Neural cell (in vitro differentiated cells): ENCODE results near the gene FAM32A. TPM values are rescaled to one million over a fixed set of nuclear protein-coding genes. Genes with fewer than 3 reads are reported as not detected.

Experiments
- H2AFZ ChIP-seq: fragments of 200-600, 300-800 bp; sonication (generic), shearing (Covaris generic); 2 replicates; pipeline ENCODE4 v1.6.0; 2014; ENCODE audit warnings: low read depth, mild to moderate bottlenecking, antibody characterized with exemption, low read length, moderate library complexity
- H3F3A ChIP-seq: fragments of 200-600 bp; shearing (Covaris generic); 2 replicates; pipeline ENCODE4 v1.6.1; 2016; ENCODE audit warnings: mild to moderate bottlenecking, moderate library complexity, mixed read lengths, antibody characterized with exemption, low read length; ENCODE audit not compliant: insufficient read depth, poor library complexity, severe bottlenecking
- H3K27ac ChIP-seq: fragments of 200-600, 300-800 bp; sonication (generic), shearing (Covaris generic); 2 replicates; pipeline ENCODE4 v1.5.1; 2014; ENCODE audit warnings: mild to moderate bottlenecking, low read length, moderate library complexity
- H3K27me3 ChIP-seq: fragments of 300-800, 200-600 bp; sonication (generic), shearing (Covaris generic); 2 replicates; pipeline ENCODE4 v1.6.0; 2014; ENCODE audit warnings: mild to moderate bottlenecking, low read depth, low read length, moderate library complexity; ENCODE audit not compliant: insufficient read depth
- H3K36me3 ChIP-seq: fragments of 300-800, 200-600 bp; sonication (generic), shearing (Covaris generic); 2 replicates; pipeline ENCODE4 v1.5.1; 2014; ENCODE audit warnings: mild to moderate bottlenecking, antibody characterized with exemption, low read length, moderate library complexity; ENCODE audit not compliant: insufficient read depth
- H3K4me2 ChIP-seq: fragments of 300-800, 200-600 bp; sonication (generic), shearing (Covaris generic); 2 replicates; pipeline ENCODE4 v1.6.0; 2014; ENCODE audit warnings: mild to moderate bottlenecking, low read length
- H3K4me3 ChIP-seq: fragments of 300-800, 200-600 bp; sonication (generic), shearing (Covaris generic); 2 replicates; pipeline ENCODE4 v1.5.1; 2014; ENCODE audit warnings: mild to moderate bottlenecking, low read length, moderate library complexity
- H3K79me2 ChIP-seq: fragments of 200-600 bp; shearing (Covaris generic); replicated peaks from 2 replicates; pipeline ENCODE4 v1.6.0; 2014; ENCODE audit warnings: mild to moderate bottlenecking, low read length, moderate library complexity; ENCODE audit not compliant: insufficient read depth
- H3K9ac ChIP-seq: fragments of 300-800, 200-600 bp; sonication (generic), shearing (Covaris generic); 2 replicates; pipeline ENCODE4 v1.6.1; 2016; ENCODE audit warnings: mild to moderate bottlenecking, low read length, mixed read lengths
- H3K9me2 ChIP-seq: fragments of 200-600 bp; shearing (Covaris generic); 2 replicates; pipeline ENCODE4 v1.6.1; 2016; ENCODE audit warnings: mild to moderate bottlenecking, low read length, mixed read lengths; ENCODE audit not compliant: insufficient read depth
- H3K9me3 ChIP-seq: fragments of 200-600, 300-800 bp; sonication (generic), shearing (Covaris generic); 2 replicates; pipeline ENCODE4 v1.6.1; 2016; ENCODE audit warnings: mild to moderate bottlenecking, mixed run types, low read length, moderate library complexity, mixed read lengths
- H4K20me1 ChIP-seq: fragments of 200-600 bp; shearing (Covaris generic); 2 replicates; pipeline ENCODE4 v1.6.1; 2016; ENCODE audit warnings: mild to moderate bottlenecking, mixed run types; ENCODE audit not compliant: insufficient read depth
- EP300 ChIP-seq: fragments of 450-650 bp; conservative IDR thresholded peaks from 2 replicates; pipeline ENCODE4 v1.6.1; 2014; ENCODE audit warnings: antibody characterized with exemption, mild to moderate bottlenecking, moderate library complexity; ENCODE audit not compliant: poor library complexity, severe bottlenecking
- EZH2 ChIP-seq: fragments of 200-600, 300-800 bp; shearing (Covaris generic), sonication (generic); IDR thresholded peaks from 2 replicates; pipeline ENCODE4 v1.6.1; 2014; ENCODE audit warnings: antibody characterized with exemption, low read length, borderline replicate concordance, mild to moderate bottlenecking; ENCODE audit not compliant: insufficient read depth, poor library complexity, severe bottlenecking
- MXI1 ChIP-seq: fragments of 450-650 bp; conservative IDR thresholded peaks from 2 replicates; pipeline ENCODE4 v1.6.1; 2014; ENCODE audit warnings: antibody characterized with exemption, mild to moderate bottlenecking; ENCODE audit not compliant: poor library complexity, severe bottlenecking
- POLR2AphosphoS5 ChIP-seq: IDR thresholded peaks from 2 replicates; pipeline ENCODE4 v1.6.1; 2012
- RAD21 ChIP-seq: fragments of 450-650 bp; conservative IDR thresholded peaks from 2 replicates; pipeline ENCODE4 v1.6.1; 2014; ENCODE audit warnings: antibody characterized with exemption, mild to moderate bottlenecking, moderate library complexity
- SMC3 ChIP-seq: fragments of 450-650 bp; conservative IDR thresholded peaks from 2 replicates; pipeline ENCODE4 v1.6.1; 2014; ENCODE audit warnings: antibody characterized with exemption, mild to moderate bottlenecking, moderate library complexity; ENCODE audit not compliant: poor library complexity
- TAF1 ChIP-seq: IDR thresholded peaks from 2 replicates; pipeline ENCODE4 v1.6.1; 2012; ENCODE audit warnings: low read depth
- polyA plus RNA-seq: library from polyadenylated mRNA; depleted of rRNA; stranded (reverse); fragments of >200 nt; gene quantifications from 2 replicates; pipeline ENCODE4 v1.2.3, GENCODE V29; 2014
- TF ChIP-seq, protein P1 (sequence below): IDR thresholded peaks from 2 replicates; pipeline ENCODE4 v1.6.1; 2012; ENCODE audit warnings: borderline replicate concordance
- TF ChIP-seq, protein P2 (sequence below): fragments of 450-650 bp; IDR thresholded peaks from 2 replicates; pipeline ENCODE4 v1.5.1; 2014; ENCODE audit warnings: antibody characterized with exemption, mild to moderate bottlenecking, moderate library complexity; ENCODE audit not compliant: poor library complexity, severe bottlenecking

Gene FAM32A
- polyA plus RNA-seq, 1 donor from 2014 or later, result 545 TPM

DNA sequence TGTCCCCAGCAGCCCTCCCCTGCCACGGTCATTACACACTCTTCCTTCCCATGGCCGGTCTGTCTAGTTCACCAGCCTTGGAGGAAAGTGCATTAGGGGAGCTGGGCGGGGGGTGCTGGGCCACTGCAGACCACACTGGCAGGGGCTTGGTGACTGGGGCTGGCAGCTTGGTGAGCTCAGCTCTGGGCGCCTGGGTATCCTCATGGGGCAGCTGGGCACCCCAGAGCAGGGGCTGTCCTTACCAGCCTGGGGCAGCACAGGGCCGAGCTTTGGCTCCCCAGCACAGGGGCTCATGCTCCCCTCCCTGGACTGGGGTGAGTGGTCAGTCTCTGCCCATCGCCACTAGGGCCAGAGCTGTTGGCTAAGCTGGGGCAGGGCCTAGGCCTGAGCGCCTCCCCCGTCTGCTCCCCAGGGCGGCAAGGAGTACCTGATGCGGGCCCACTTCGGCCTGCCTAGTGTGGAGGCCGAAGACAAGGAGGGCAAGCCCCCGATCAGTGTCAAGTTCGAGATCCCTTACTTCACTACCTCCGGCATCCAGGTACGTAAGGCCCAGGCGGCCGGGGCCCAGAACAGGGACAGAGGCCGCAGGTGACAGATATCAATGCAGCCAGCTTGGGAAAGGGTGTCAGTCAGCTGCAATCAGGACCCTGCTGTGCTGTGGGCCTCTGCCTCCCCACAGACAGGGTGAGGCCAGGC is 48.0 kb downstream of the FAM32A start:
- Histone ChIP-seq H2AFZ (no peak overlapping the region), H3K9me2 (no peaks in the 10 kb centered on the region), H4K20me1 (no peaks in the 10 kb centered on the region), H3K27me3 (no peaks in the 10 kb centered on the region), H3K9ac (no peak overlapping the region), H3K9me3 (no peaks in the 10 kb centered on the region), H3K4me2 (no peak overlapping the region), H3K27ac (no peak overlapping the region), H3K79me2 (no peaks in the 10 kb centered on the region), H3F3A (no peaks in the 10 kb centered on the region), H3K4me3 (no peak overlapping the region), H3K36me3 (no peaks in the 10 kb centered on the region)
- TF ChIP-seq, protein P1, sequence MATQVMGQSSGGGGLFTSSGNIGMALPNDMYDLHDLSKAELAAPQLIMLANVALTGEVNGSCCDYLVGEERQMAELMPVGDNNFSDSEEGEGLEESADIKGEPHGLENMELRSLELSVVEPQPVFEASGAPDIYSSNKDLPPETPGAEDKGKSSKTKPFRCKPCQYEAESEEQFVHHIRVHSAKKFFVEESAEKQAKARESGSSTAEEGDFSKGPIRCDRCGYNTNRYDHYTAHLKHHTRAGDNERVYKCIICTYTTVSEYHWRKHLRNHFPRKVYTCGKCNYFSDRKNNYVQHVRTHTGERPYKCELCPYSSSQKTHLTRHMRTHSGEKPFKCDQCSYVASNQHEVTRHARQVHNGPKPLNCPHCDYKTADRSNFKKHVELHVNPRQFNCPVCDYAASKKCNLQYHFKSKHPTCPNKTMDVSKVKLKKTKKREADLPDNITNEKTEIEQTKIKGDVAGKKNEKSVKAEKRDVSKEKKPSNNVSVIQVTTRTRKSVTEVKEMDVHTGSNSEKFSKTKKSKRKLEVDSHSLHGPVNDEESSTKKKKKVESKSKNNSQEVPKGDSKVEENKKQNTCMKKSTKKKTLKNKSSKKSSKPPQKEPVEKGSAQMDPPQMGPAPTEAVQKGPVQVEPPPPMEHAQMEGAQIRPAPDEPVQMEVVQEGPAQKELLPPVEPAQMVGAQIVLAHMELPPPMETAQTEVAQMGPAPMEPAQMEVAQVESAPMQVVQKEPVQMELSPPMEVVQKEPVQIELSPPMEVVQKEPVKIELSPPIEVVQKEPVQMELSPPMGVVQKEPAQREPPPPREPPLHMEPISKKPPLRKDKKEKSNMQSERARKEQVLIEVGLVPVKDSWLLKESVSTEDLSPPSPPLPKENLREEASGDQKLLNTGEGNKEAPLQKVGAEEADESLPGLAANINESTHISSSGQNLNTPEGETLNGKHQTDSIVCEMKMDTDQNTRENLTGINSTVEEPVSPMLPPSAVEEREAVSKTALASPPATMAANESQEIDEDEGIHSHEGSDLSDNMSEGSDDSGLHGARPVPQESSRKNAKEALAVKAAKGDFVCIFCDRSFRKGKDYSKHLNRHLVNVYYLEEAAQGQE, result no peak
- TF ChIP-seq SMC3, result no peak
- no peak for TF ChIP-seq RAD21
- TF ChIP-seq EP300, result no peak
- TF ChIP-seq MXI1, result no peak
- TF ChIP-seq POLR2AphosphoS5, result no peak
- TF ChIP-seq, protein P2, sequence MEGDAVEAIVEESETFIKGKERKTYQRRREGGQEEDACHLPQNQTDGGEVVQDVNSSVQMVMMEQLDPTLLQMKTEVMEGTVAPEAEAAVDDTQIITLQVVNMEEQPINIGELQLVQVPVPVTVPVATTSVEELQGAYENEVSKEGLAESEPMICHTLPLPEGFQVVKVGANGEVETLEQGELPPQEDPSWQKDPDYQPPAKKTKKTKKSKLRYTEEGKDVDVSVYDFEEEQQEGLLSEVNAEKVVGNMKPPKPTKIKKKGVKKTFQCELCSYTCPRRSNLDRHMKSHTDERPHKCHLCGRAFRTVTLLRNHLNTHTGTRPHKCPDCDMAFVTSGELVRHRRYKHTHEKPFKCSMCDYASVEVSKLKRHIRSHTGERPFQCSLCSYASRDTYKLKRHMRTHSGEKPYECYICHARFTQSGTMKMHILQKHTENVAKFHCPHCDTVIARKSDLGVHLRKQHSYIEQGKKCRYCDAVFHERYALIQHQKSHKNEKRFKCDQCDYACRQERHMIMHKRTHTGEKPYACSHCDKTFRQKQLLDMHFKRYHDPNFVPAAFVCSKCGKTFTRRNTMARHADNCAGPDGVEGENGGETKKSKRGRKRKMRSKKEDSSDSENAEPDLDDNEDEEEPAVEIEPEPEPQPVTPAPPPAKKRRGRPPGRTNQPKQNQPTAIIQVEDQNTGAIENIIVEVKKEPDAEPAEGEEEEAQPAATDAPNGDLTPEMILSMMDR, result no peak
- no peak for TF ChIP-seq EZH2
- no peak for TF ChIP-seq TAF1

DNA sequence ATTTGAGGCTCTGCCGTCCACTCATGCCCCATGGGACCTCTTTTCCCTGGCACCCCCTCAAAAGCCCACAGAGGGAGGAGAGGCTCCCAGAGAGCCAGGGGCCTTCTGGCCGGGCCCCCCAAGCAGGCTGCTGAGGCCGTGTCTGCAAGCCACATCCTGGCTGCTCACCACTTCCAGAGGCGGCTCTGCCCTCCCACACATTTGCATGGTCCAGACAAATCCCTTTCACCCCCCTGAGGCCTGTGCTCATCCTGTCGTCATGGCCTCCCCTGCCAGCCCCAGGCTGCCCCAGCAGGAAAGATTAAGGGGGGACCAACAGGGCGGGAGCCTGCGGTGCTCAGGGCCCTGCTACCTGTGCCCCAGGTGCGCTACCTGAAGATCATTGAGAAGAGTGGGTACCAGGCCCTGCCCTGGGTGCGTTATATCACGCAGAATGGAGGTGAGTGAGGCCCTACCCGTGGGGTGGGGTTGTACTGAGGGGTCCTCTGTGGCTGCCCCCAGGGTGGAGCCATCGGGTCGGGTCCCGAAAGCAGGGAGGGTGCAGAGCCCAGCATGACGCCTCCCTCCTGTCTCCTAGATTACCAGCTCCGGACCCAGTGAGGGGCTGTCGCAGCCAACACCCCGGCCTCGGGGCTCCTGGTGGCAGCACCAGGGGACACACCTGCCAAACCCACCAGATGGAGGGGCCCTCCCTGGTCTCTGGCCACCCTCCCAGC is 48.8 kb downstream of the FAM32A start:
- Histone ChIP-seq H3K27me3 (no peaks in the 10 kb centered on the region), H3K79me2 (no peaks in the 10 kb centered on the region), H3K36me3 (no peaks in the 10 kb centered on the region), H3K4me2 (no peak overlapping the region), H3F3A (no peaks in the 10 kb centered on the region), H2AFZ (no peak overlapping the region), H3K27ac (no peak overlapping the region), H3K4me3 (no peak overlapping the region), H4K20me1 (no peaks in the 10 kb centered on the region), H3K9ac (no peak overlapping the region), H3K9me2 (no peaks in the 10 kb centered on the region), H3K9me3 (no peaks in the 10 kb centered on the region)
- TF ChIP-seq MXI1, result no peak
- TF ChIP-seq, protein P1, result no peak
